Subcutaneous abdominal adipose tissue (tissue), 5 donors: ENCODE measurements around the gene RIOK3.
"Not testable (repeated sequence)": the region's sequence is repeated elsewhere in the genome, so short reads cannot be mapped to it uniquely, and the experiment has no call there.

Experiments used
- H3K27ac ChIP-seq: one replicate; pipeline ENCODE4 v1.7.0; 2013; ENCODE audit warnings: low read depth, mild to moderate bottlenecking, inconsistent platforms, low read length, moderate library complexity
- H3K27me3 ChIP-seq, 5 donors: one replicate each; pipeline ENCODE4 v1.7.0; 2013; ENCODE audit warnings: low read length in 5 of 5, inconsistent platforms in 1 of 5; ENCODE audit not compliant: control insufficient read depth in 5 of 5, insufficient read depth in 4 of 5
- H3K36me3 ChIP-seq, 5 donors: one replicate each; pipeline ENCODE4 v1.7.0; 2013; ENCODE audit warnings: low read length in 5 of 5; ENCODE audit not compliant: control insufficient read depth in 5 of 5, insufficient read depth in 5 of 5
- H3K4me1 ChIP-seq, 5 donors: one replicate each; pipeline ENCODE4 v1.7.0; 2013; ENCODE audit warnings: low read length in 5 of 5, mild to moderate bottlenecking in 3 of 5, moderate library complexity in 1 of 5; ENCODE audit not compliant: control insufficient read depth in 5 of 5, insufficient read depth in 5 of 5
- H3K4me3 ChIP-seq, 5 donors: one replicate each; pipeline ENCODE4 v1.7.0; 2013; ENCODE audit warnings: low read length in 5 of 5, low read depth in 1 of 5
- H3K9ac ChIP-seq, 5 donors: one replicate each; pipeline ENCODE4 v1.7.0; 2013; ENCODE audit warnings: low read length in 5 of 5, mild to moderate bottlenecking in 4 of 5, moderate library complexity in 3 of 5
- H3K9me3 ChIP-seq, 5 donors: one replicate each; pipeline ENCODE4 v1.7.0; 2013; ENCODE audit warnings: low read length in 5 of 5; ENCODE audit not compliant: control insufficient read depth in 5 of 5
- donor health status: healthy.
- donor health status: healthy.
- donor health status: healthy.
- donor health status: healthy.
- donor health status: healthy.

The RIOK3 gene

GRCh38 chr18:23424616-23425015, 28.5 kb upstream of the RIOK3 start:
- peaks cover 0 to 10% (median 9%) of the 10 kb centered on the region in 5 donors for H3K4me1 ChIP-seq
- H3K36me3 ChIP-seq: no peaks in the 10 kb centered on the region
- no peaks in the 10 kb centered on the region for H3K27me3 ChIP-seq
- H3K9me3 ChIP-seq: no peaks in the 10 kb centered on the region
- no peak overlapping the region for H3K27ac ChIP-seq
- no peak overlapping the region for H3K9ac ChIP-seq
- no peak overlapping the region for H3K4me3 ChIP-seq

DNA sequence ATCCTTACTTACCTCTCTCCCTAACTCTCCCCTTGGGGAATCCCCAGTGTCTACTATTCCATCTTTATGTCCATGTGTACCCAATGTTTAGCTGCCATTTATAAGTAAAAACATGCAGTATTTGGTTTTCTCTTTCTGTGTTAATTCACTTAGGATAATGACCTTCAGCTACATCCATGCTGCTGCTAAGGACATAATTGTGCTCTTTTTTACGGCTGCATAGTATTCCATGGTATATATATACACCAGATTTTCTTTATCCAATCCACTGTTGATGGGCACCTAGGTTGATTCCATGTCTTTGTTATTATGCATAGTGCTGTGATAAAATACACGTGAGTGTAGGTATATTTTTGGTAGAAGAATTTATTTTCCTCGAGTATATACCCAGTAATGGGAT, 24.3 kb upstream of the RIOK3 start:
- H3K9me3 ChIP-seq: peaks cover 0 to 2% (median 0%) of the 10 kb centered on the region in 5 donors
- no peaks in the 10 kb centered on the region for H3K27me3 ChIP-seq
- no peak overlapping the region for H3K4me3 ChIP-seq
- no peak overlapping the region for H3K27ac ChIP-seq
- no peak overlapping the region for H3K9ac ChIP-seq
- H3K36me3 ChIP-seq: no peaks in the 10 kb centered on the region
- no peaks in the 10 kb centered on the region for H3K4me1 ChIP-seq

- not testable (repeated sequence) for H3K27me3 ChIP-seq, H3K9ac ChIP-seq, H3K9me3 ChIP-seq, H3K4me1 ChIP-seq, H3K36me3 ChIP-seq, H3K27ac ChIP-seq, H3K4me3 ChIP-seq
Measured at GRCh38 chr18:23429538-23429937, 23.5 kb upstream of the RIOK3 start.

DNA sequence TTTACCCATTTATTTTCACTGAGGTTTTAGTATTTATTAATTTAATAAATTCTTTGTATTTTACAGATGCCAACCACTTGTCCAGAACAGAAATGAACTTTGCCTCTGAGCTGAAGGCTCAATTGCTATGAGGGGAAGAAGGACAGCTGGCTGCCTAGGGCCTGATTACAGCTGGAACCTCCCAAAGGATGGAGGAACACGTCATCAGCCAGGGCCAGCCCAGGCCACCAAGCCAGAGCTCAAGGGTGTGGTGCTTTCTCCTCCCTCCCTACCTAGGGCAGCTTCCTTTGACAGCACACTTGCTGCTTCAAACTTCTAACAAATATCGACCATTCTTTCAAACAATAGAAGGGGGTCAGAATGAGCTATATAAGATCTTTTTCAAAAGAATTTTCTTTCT, 19.7 kb upstream of the RIOK3 start:
- H3K36me3 ChIP-seq: no peaks in the 10 kb centered on the region
- no peaks in the 10 kb centered on the region for H3K27me3 ChIP-seq
- H3K9me3 ChIP-seq: peaks cover 0 to 2% (median 0%) of the 10 kb centered on the region in 5 donors
- H3K27ac ChIP-seq: no peak overlapping the region
- H3K9ac ChIP-seq: no peak overlapping the region
- H3K4me3 ChIP-seq: no peak overlapping the region
- H3K4me1 ChIP-seq: peaks cover 2 to 15% (median 13%) of the 10 kb centered on the region in 5 donors

- Histone ChIP-seq H3K9ac (peak overlapping the region; percentile 44 to 92 (median 82)), H3K27me3 (no peaks in the 10 kb centered on the region), H3K27ac (no peak overlapping the region)
Measured at GRCh38 chr18:23437357-23438045, 15.6 kb upstream of the RIOK3 start.

DNA sequence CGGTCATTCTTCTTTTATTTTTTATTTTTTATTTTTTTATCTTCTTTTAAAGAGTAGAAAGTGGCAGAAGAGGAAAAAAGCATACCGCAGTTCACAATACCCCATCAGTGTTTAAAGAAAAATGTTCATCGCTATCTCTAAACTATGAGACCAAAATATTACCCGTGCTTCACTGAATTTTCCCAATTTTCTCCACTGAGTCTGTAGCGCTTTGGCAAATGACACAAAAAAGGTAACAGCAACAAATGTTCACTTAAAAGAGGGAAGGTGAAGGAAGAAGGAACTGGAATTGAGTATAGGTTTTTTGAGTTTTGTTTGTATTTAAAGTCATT, 15.1 kb upstream of the RIOK3 start:
- Histone ChIP-seq H3K36me3 (no peaks in the 10 kb centered on the region), H3K9me3 (peaks cover 0 to under 1% (median 0%) of the 10 kb centered on the region in 5 donors), H3K4me3 (peak overlapping the region; percentile 53 to 96 (median 92)), H3K9ac (peak overlapping the region in 4 of 5 donors; percentile 30 to 92 (median 80)), H3K27me3 (no peaks in the 10 kb centered on the region), H3K4me1 (peaks cover 3 to 19% (median 17%) of the 10 kb centered on the region in 5 donors), H3K27ac (no peak overlapping the region)

More at GRCh38 chr18:23437357-23438045, 15.6 kb upstream of the RIOK3 start:
- Histone ChIP-seq H3K36me3 (no peaks in the 10 kb centered on the region), H3K9me3 (peaks cover 0 to 2% (median 0%) of the 10 kb centered on the region in 5 donors), H3K4me1 (peaks cover 3 to 19% (median 17%) of the 10 kb centered on the region in 5 donors), H3K4me3 (peak overlapping the region; percentile 89 to 99 (median 94))

DNA sequence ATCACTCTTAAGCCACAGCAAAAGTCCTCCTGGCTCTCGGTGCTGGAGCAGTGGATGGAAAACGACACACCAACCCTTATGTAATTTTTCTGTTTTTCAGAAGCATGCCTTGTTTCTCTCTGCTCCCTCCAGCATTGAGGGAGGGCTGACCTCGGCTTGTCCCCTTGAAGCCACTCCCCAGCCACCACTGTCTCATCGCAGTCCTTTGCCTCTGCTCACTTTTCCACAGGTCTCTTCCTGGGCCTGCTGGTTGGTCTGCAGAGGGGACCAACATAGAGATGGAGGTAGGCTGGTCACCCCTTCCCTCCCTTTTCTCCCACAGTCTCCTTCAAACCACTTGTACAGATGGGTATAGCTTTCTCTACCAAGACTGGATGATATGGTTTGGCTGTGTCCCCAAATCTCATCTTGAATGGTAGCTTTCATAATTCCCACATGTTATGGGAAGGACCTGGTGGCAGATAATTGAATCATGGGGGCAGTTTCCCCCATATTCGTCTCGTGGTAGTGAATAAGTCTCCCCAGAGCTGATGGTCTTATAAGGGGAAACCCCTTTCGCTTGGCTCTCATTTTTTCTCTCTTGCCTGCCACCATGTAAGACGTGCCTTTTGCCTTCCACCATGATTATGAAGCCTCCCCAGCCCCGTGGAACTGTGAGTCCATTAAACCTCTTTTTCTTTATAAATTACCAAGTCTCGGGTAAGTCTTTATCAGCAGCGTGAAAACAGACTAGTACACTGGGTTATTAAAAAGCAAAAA, 14.3 kb upstream of the RIOK3 start:
- no peaks in the 10 kb centered on the region for H3K9me3 ChIP-seq
- peak overlapping the region in 1 of 5 donors; percentile 92 for H3K9ac ChIP-seq
- H3K27ac ChIP-seq: no peak overlapping the region
- peak overlapping the region; percentile 53 to 96 (median 92) for H3K4me3 ChIP-seq
- H3K36me3 ChIP-seq: no peaks in the 10 kb centered on the region
- H3K27me3 ChIP-seq: no peaks in the 10 kb centered on the region
- peaks cover 3 to 19% (median 17%) of the 10 kb centered on the region in 5 donors for H3K4me1 ChIP-seq

DNA sequence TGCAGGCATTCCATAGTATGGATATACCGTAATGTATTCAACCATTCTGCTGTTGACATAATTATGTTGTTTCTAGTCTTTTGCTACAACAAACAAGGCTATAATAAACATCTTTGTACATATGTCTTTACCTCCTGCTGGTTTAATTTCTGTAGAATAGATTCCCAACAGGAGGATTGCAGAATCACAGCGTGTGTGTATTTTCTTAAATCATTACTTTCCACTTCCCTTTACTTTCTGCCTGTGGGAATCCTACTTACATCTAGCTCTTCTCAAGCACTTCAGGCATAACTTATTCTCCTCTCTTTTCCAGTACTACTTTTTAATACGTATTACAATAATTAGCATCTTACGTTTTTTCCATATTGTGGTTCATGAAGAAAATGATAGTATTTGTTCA, 13.0 kb upstream of the RIOK3 start:
- H3K4me3 ChIP-seq: no peak overlapping the region
- no peaks in the 10 kb centered on the region for H3K27me3 ChIP-seq
- no peak overlapping the region for H3K27ac ChIP-seq
- H3K4me1 ChIP-seq: peaks cover 3 to 19% (median 17%) of the 10 kb centered on the region in 5 donors
- H3K9ac ChIP-seq: no peak overlapping the region
- no peaks in the 10 kb centered on the region for H3K36me3 ChIP-seq
- H3K9me3 ChIP-seq: no peaks in the 10 kb centered on the region

DNA sequence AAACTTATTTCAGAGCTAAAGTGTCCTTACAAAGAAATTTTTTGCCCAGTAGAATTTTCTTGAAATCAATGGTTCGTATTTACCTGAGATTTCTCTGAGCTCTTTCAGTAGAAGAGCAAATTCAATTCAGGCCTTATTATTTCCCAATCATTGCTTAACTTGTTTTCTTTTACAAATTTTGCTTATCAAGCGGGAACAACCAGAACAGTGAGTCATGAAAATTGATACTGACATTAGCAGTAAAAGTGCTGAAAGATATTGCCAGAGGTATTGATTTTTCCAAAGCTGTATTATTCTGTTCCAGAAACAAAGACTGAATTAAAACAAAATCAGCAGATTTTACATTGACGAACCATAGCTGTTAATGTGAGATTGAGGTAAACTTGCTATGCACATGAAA, 10.1 kb upstream of the RIOK3 start:
- no peak overlapping the region for H3K9ac ChIP-seq
- no peak overlapping the region for H3K27ac ChIP-seq

DNA sequence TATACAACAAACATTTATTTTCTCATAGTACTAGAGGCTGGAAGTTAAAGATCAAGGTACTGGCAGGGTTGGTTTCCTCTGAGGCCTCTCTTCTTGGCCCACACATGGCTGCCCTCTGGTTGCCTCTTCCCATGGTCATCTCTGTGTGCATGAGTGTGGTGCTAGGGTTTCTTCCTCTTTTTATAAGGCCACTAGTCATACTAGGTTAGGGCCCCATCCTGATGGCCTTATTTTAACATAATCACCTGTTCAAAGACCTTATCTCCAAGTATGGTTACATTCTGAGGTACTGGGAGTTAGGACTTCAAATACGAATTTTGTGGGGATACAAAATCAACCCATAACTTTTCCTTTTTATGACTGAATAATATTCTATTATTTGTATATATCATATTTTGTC, 4.8 kb upstream of the RIOK3 start:
- H3K4me1 ChIP-seq: peaks cover 0 to 10% (median 7%) of the 10 kb centered on the region in 5 donors
- no peak overlapping the region for H3K4me3 ChIP-seq
- H3K36me3 ChIP-seq: no peaks in the 10 kb centered on the region
- no peaks in the 10 kb centered on the region for H3K27me3 ChIP-seq
- H3K27ac ChIP-seq: no peak overlapping the region
- H3K9ac ChIP-seq: no peak overlapping the region
- H3K9me3 ChIP-seq: no peaks in the 10 kb centered on the region

More for the DNA sequence above, 10.1 kb upstream of the RIOK3 start:
- H3K4me3 ChIP-seq: no peak overlapping the region
- H3K4me1 ChIP-seq: peaks cover 3 to 8% (median 7%) of the 10 kb centered on the region in 5 donors
- H3K27me3 ChIP-seq: no peaks in the 10 kb centered on the region
- no peaks in the 10 kb centered on the region for H3K36me3 ChIP-seq
- no peaks in the 10 kb centered on the region for H3K9me3 ChIP-seq
